HG02938 (cell line): ENCODE results near the gene SERPIND1.
"Not testable (repeated sequence)": the region's sequence is repeated elsewhere in the genome, so short reads cannot be mapped to it uniquely, and the experiment has no call there.

Experiments
- ATAC-seq: cut with Tn5 transposase; IDR thresholded peaks from one replicate; pipeline ENCODE4 v1.9.1; 2021; ENCODE audit warnings: mild to moderate bottlenecking, moderate library complexity; ENCODE audit not compliant: unreplicated experiment

The SERPIND1 gene

GRCh38 chr22:20773793-20774212, at the start of gene SERPIND1:
Gene SERPIND1, plus strand, starts transcription at chr22:20774113. Its CDS starts 5,200 bp downstream, at chr22:20779313.
- ATAC-seq: no peak

- ATAC-seq: no peak
Observed at GRCh38 chr22:20724676-20725454, 49.0 kb upstream of the SERPIND1 start.

- ATAC-seq: no peak
Observed at GRCh38 chr22:20725987-20726558, 47.8 kb upstream of the SERPIND1 start.

- ATAC-seq: no peak
Observed at GRCh38 chr22:20727118-20728015, 46.5 kb upstream of the SERPIND1 start.

GRCh38 chr22:20728523-20729190, 45.3 kb upstream of the SERPIND1 start:
- ATAC-seq: no peak

GRCh38 chr22:20729194-20729593, 44.7 kb upstream of the SERPIND1 start:
- no peak for ATAC-seq

- not testable (repeated sequence) for ATAC-seq
Observed at GRCh38 chr22:20732431-20732830, 41.5 kb upstream of the SERPIND1 start.

GRCh38 chr22:20735356-20736162, 38.4 kb upstream of the SERPIND1 start:
- ATAC-seq: not testable (repeated sequence)

- not testable (repeated sequence) for ATAC-seq
Observed at GRCh38 chr22:20736891-20737290, 37.0 kb upstream of the SERPIND1 start.

- ATAC-seq: no peak
Observed at GRCh38 chr22:20738394-20739089, 35.4 kb upstream of the SERPIND1 start.

GRCh38 chr22:20740222-20740951, 33.5 kb upstream of the SERPIND1 start:
- ATAC-seq: no peak

- ATAC-seq: no peak
Observed at GRCh38 chr22:20741008-20741633, 32.8 kb upstream of the SERPIND1 start.

GRCh38 chr22:20741634-20742581, 32.0 kb upstream of the SERPIND1 start:
- no peak for ATAC-seq

GRCh38 chr22:20742764-20743163, 31.1 kb upstream of the SERPIND1 start:
- no peak for ATAC-seq

GRCh38 chr22:20744456-20744855, 29.5 kb upstream of the SERPIND1 start:
- no peak for ATAC-seq

GRCh38 chr22:20745119-20745518, 28.8 kb upstream of the SERPIND1 start:
- no peak for ATAC-seq
